ENCODE results near the gene RFT1.

Gene RFT1

GRCh38 chr3:53084310-53085001, 45.8 kb downstream of the RFT1 start:
- no peak for DNase-seq

- no peak for DNase-seq
Measured at GRCh38 chr3:53083949-53084309, 46.3 kb downstream of the RFT1 start.

GRCh38 chr3:53083521-53083920, 46.7 kb downstream of the RFT1 start:
- no peak for DNase-seq

GRCh38 chr3:53082736-53083135, 47.5 kb downstream of the RFT1 start:
- DNase-seq, result no peak

- DNase-seq, result no peak
Measured at GRCh38 chr3:53081318-53081717, 48.9 kb downstream of the RFT1 start.

GRCh38 chr3:53080612-53081205, 49.5 kb downstream of the RFT1 start:
- no peak for DNase-seq

GRCh38 chr3:53079791-53080555, 50.3 kb downstream of the RFT1 start:
- DNase-seq, result no peak

- DNase-seq, result no peak
Measured at GRCh38 chr3:53079147-53079546, 51.1 kb downstream of the RFT1 start.

- DNase-seq, result no peak
Measured at GRCh38 chr3:53078656-53079055, 51.6 kb downstream of the RFT1 start.

- DNase-seq, result no peak
Measured at GRCh38 chr3:53077476-53078220, 52.6 kb downstream of the RFT1 start.

GRCh38 chr3:53075743-53076140, 54.5 kb downstream of the RFT1 start:
- no peak for DNase-seq

- no peak for DNase-seq
Measured at GRCh38 chr3:53074761-53075742, 55.2 kb downstream of the RFT1 start.

GRCh38 chr3:53074366-53074696, 55.9 kb downstream of the RFT1 start:
- no peak for DNase-seq

GRCh38 chr3:53073553-53074365, 56.5 kb downstream of the RFT1 start:
- no peak for DNase-seq

GRCh38 chr3:53072653-53073552, 57.3 kb downstream of the RFT1 start:
- peak; percentile 85 for DNase-seq

GRCh38 chr3:53071882-53072431, 58.3 kb downstream of the RFT1 start:
- no peak for DNase-seq

GRCh38 chr3:53069422-53070068, 60.7 kb downstream of the RFT1 start:
- DNase-seq, result no peak

- DNase-seq, result no peak
Measured at GRCh38 chr3:53068176-53068575, 62.1 kb downstream of the RFT1 start.

GRCh38 chr3:53067567-53067966, 62.7 kb downstream of the RFT1 start:
- no peak for DNase-seq

Measured in central memory CD4-positive, alpha-beta T cell (primary cell).